Lower lobe of right lung (tissue), 2 donors: ENCODE measurements around the gene CBX2. TPM values are rescaled to one million over a fixed set of nuclear protein-coding genes. Genes with fewer than 3 reads are reported as not detected.

Experiments used
- ATAC-seq, 2 donors: fragments of 200-7000 bp; cut with Tn5 transposase; one replicate each; pipeline ENCODE4 v1.9.1; 2020 to 2022; ENCODE audit warnings: mild to moderate bottlenecking in 2 of 2, moderate library complexity in 2 of 2
- DNase-seq: peaks from one replicate; pipeline ENCODE4 v3.0.0-alpha.2; 2020
- H3K27ac ChIP-seq: fragments of 200-600 bp; one replicate; pipeline ENCODE4 v1.8.0; 2022
- H3K27me3 ChIP-seq: fragments of 200-600 bp; one replicate; pipeline ENCODE4 v1.8.0; 2022; ENCODE audit warnings: low read depth
- H3K36me3 ChIP-seq: fragments of 200-600 bp; one replicate; pipeline ENCODE4 v1.8.0; 2022; ENCODE audit warnings: mild to moderate bottlenecking
- H3K4me1 ChIP-seq: fragments of 200-600 bp; one replicate; pipeline ENCODE4 v1.8.0; 2022
- H3K4me3 ChIP-seq: fragments of 200-600 bp; one replicate; pipeline ENCODE4 v1.8.0; 2022; ENCODE audit warnings: mild to moderate bottlenecking
- H3K9me3 ChIP-seq: fragments of 200-600 bp; one replicate; pipeline ENCODE4 v1.8.0; 2022
- intact Hi-C: fragments of 100-400 bp; cut with DNase I; formaldehyde crosslinking; loops from one replicate; pipeline ENCODE4 v1.11.0; 2022
- total RNA-seq: library from RNA; stranded (reverse); fragmentation: NEBNext Ultra II Directional; extraction: Animal tissue kit (Norgen Biotek cat#: 25700); gene quantifications from one replicate; pipeline ENCODE4 v1.2.1, GENCODE V29; 2021
- TF ChIP-seq, protein P1 (sequence below): fragments of 200-600 bp; IDR thresholded peaks from one replicate; pipeline ENCODE4 v1.8.0; 2022; ENCODE audit warnings: antibody characterized with exemption, mild to moderate bottlenecking
- donor health status: DM: no; HTN: yes; CAD: no; lungs with severe emphysema.

The CBX2 gene
- total RNA-seq, 1 donor from 2014 or later = 3.9 TPM

DNA sequence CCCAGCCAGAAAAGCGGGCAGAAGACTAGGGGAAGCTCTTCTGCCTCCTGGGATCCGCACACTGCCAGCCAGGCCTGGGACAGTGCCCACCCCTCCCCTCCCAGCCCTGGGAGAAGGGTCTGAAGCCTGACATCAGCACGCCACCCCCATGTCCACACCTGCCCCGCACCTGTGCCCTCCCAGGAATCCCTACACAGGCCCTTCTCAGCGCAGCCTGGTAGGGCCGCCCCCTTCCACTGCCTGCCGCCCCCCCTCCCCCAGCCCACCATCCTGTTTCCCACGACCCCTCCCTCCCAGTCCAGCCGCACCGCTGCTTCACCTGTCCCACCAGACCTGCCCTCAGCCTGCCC is 36.6 kb upstream of the CBX2 start:
- Histone ChIP-seq H3K4me3 (no peak overlapping the region), H3K27me3 (peaks cover 51% of the 10 kb centered on the region), H3K36me3 (no peaks in the 10 kb centered on the region), H3K9me3 (no peaks in the 10 kb centered on the region), H3K4me1 (peaks cover 11% of the 10 kb centered on the region), H3K27ac (no peak overlapping the region)
- ATAC-seq (peak in 1 of 2 donors; percentile 13), DNase-seq (no peak)
- intact Hi-C loops = no loop called here
- TF ChIP-seq, protein P1, sequence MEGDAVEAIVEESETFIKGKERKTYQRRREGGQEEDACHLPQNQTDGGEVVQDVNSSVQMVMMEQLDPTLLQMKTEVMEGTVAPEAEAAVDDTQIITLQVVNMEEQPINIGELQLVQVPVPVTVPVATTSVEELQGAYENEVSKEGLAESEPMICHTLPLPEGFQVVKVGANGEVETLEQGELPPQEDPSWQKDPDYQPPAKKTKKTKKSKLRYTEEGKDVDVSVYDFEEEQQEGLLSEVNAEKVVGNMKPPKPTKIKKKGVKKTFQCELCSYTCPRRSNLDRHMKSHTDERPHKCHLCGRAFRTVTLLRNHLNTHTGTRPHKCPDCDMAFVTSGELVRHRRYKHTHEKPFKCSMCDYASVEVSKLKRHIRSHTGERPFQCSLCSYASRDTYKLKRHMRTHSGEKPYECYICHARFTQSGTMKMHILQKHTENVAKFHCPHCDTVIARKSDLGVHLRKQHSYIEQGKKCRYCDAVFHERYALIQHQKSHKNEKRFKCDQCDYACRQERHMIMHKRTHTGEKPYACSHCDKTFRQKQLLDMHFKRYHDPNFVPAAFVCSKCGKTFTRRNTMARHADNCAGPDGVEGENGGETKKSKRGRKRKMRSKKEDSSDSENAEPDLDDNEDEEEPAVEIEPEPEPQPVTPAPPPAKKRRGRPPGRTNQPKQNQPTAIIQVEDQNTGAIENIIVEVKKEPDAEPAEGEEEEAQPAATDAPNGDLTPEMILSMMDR = no peak

DNA sequence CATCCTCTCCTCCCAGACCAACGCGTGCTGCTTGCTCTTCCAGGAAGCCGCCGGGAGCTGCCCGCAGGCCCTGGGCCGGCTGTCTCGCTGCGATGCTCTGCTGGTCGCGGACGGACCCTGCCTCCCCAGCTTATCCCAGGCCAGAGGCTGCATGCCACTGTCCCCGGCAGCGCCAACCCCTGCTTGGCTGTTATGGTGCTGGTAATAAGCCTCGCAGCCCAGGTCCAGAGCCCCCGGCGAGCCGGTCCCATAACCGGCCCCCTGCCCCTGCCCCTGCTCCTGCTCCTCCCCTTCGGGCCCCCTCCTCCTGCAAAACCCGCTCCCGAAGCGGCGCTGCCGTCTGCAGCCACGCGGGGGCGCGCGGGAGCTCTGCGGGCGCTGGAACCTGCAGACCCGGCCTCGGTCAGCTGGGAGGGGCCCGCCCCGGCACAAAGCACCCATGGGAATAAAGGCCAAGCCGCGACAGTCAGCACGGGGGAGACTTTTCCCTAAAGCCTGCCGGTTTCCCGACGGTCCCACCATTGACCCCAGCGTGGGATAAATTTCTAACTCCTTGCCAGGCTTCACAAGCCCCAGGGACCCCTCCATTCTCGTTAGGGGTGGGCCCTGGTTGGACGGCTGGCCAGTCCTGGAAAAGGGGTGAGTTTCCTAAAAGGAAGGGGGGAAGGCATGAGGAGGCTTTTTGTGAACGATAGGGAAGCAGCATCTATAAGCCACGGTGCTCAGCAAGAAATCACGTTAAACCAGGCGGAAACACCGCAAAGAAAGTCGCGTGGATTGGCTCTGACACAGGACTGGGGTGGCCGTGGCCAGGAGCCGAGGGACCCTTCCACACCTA is 36.0 kb upstream of the CBX2 start:
- ATAC-seq = peak; percentile 73
- no peaks in the 10 kb centered on the region for H3K9me3 ChIP-seq
- H3K4me1 ChIP-seq = peaks cover 17% of the 10 kb centered on the region
- H3K27me3 ChIP-seq = peaks cover 56% of the 10 kb centered on the region
- peak; percentile 83 for DNase-seq
- no peaks in the 10 kb centered on the region for H3K36me3 ChIP-seq
- no peak overlapping the region for H3K27ac ChIP-seq
- TF ChIP-seq, protein P1 = peak; percentile 94
- H3K4me3 ChIP-seq = no peak overlapping the region
- intact Hi-C loops = no loop called here

DNA sequence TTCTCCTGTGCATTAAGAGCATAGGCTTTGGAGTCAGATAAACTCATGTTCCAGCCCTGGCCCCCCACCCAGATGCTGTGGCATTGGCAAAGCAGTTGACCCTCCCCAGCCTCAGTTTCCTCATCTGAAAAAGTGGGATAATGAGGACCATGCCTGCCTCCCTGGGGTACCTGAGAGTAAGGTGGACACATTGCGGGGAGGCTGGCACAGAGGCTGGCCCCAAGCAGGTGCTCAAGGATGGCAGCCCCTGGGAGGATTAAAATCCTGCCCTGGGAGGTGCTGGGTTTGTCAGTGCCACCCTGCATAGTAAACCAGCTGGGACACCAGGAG is 35.4 kb upstream of the CBX2 start:
- Histone ChIP-seq H3K27ac (no peak overlapping the region), H3K4me3 (no peak overlapping the region), H3K4me1 (peaks cover 23% of the 10 kb centered on the region), H3K27me3 (peaks cover 56% of the 10 kb centered on the region), H3K9me3 (no peaks in the 10 kb centered on the region), H3K36me3 (no peaks in the 10 kb centered on the region)
- no peak for DNase-seq
- ATAC-seq = no peak
- intact Hi-C loops = no loop called here
- TF ChIP-seq, protein P1 = no peak

DNA sequence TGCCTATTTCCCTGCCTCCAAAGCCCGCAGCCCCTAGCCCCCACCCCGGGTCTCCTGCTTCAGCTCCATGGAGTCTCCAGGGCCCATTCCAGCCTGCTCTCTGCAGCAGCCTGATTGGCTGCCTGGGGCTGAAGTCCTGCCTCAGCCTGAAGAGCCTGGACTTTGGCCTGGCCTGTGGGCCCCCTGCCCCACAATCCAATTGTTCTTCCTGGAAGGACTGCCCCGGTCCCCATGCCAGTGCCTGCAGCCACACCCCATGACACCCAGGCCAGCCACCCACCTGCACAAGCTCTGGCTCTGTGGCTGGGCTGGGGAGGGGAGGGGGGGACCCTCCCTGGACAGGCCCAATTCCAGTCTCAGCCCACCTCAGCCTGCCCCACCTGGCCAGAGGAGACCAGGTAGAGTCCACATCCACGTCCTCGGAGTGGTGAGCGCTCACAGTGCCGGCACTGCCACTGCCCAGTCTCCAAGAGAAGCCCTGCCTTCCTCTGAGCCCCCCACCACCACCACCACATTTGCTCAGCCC is 34.9 kb upstream of the CBX2 start:
- intact Hi-C loops = no loop called here
- H3K36me3 ChIP-seq = no peaks in the 10 kb centered on the region
- no peak for ATAC-seq

DNA sequence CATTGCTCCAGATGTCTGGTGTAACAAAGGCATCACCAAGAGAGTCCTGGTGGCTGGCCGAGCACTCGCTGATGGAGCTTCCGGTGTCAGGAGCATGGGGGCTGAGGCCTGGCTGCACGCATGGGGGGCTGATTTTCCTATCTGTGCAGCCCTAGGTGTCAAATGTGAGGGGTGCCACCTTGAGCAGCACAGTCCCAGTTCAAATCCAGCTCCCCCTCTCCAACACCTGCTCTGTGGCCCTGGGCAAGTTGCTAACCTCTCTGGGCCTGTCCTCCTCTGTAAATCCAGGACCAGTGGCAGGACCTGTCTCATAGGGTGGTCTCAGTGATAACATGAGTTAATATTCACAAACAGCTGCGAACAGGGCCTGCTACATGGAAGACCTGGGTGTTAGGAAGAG is 34.3 kb upstream of the CBX2 start:
- DNase-seq (no peak), ATAC-seq (no peak)
- no peak overlapping the region for H3K27ac ChIP-seq
- H3K4me1 ChIP-seq = peaks cover 26% of the 10 kb centered on the region
- H3K27me3 ChIP-seq = peaks cover 66% of the 10 kb centered on the region
- intact Hi-C loops = no loop called here
- H3K36me3 ChIP-seq = no peaks in the 10 kb centered on the region
- H3K9me3 ChIP-seq = no peaks in the 10 kb centered on the region
- no peak overlapping the region for H3K4me3 ChIP-seq
- TF ChIP-seq, protein P1 = no peak

More for the DNA sequence above, 34.9 kb upstream of the CBX2 start:
- H3K27ac ChIP-seq = no peak overlapping the region
- no peak overlapping the region for H3K4me3 ChIP-seq
- peaks cover 26% of the 10 kb centered on the region for H3K4me1 ChIP-seq
- no peak for DNase-seq
- H3K9me3 ChIP-seq = no peaks in the 10 kb centered on the region
- TF ChIP-seq, protein P1 = no peak
- H3K27me3 ChIP-seq = peaks cover 60% of the 10 kb centered on the region
